Measurements from ENCODE around the gene THAP8.

The THAP8 gene

GRCh38 chr19:35992907-35993765 is 60.9 kb downstream of the THAP8 start:
- DNase-seq = no peak

GRCh38 chr19:35991731-35992450 is 62.2 kb downstream of the THAP8 start:
- DNase-seq = no peak

- DNase-seq = no peak
Observed at GRCh38 chr19:35990771-35991730, 63.0 kb downstream of the THAP8 start.

- DNase-seq = no peak
Observed at GRCh38 chr19:35990156-35990555, 63.9 kb downstream of the THAP8 start.

- no peak for DNase-seq
Observed at GRCh38 chr19:35988824-35989223, 65.3 kb downstream of the THAP8 start.

- DNase-seq = no peak
Observed at GRCh38 chr19:35987571-35987896, 66.6 kb downstream of the THAP8 start.

GRCh38 chr19:35986664-35987570 is 67.2 kb downstream of the THAP8 start:
- DNase-seq = peak; percentile 69

- no peak for DNase-seq
Observed at GRCh38 chr19:35986111-35986510, 68.0 kb downstream of the THAP8 start.
